Measurements from ENCODE around the gene HGD. TPM values are rescaled to one million over a fixed set of nuclear protein-coding genes. Genes with fewer than 3 reads are reported as not detected.

HGD gene
- total and polyA plus RNA-seq, 2 of the 13 experiments (the other 11 are each of a cell fraction or from before 2014, with no cell fraction given) = 265 to 398 TPM

GRCh38 chr3:120596116-120596852 is 85.8 kb downstream of the HGD start, which contains the start of gene NDUFB4 (continued):
- TF ChIP-seq ZBTB43 (CRISPR knock-in tag; conservative IDR thresholded peaks at IDR 0.05) (no peak), NFKBIZ (CRISPR knock-in tag; IDR thresholded peaks at IDR 0.05) (0 out of 2 replicates have a peak, but pooled peaks have one; percentile 42), FOXA1 (IDR thresholded peaks at IDR 0.05) (no peak), FOXA1 (CRISPR knock-in tag; IDR thresholded peaks at IDR 0.05) (no peak), SMARCE1 (IDR thresholded peaks at IDR 0.05; ENCODE audit: borderline replicate concordance) (no peak), ZBED4 (CRISPR knock-in tag; IDR thresholded peaks at IDR 0.05; ENCODE audit: borderline replicate concordance) (no peak), KLF12 (CRISPR knock-in tag; IDR thresholded peaks at IDR 0.05; ENCODE audit: borderline replicate concordance) (no peak), PBX2 (CRISPR knock-in tag; IDR thresholded peaks at IDR 0.05) (no peak; the same call in 1 of the 2 replicates), HNF4A (CRISPR knock-in tag; IDR thresholded peaks at IDR 0.05) (no peak), HNF1A (IDR thresholded peaks at IDR 0.05; ENCODE audit: low read depth) (no peak), HNF1A (CRISPR knock-in tag; IDR thresholded peaks at IDR 0.05; ENCODE audit: borderline replicate concordance) (0 out of 2 replicates have a peak, but pooled peaks have one; percentile 19), TERF1 (CRISPR knock-in tag; IDR thresholded peaks at IDR 0.05) (no peak), LCORL (IDR thresholded peaks at IDR 0.05) (no peak), LCORL (CRISPR knock-in tag; IDR thresholded peaks at IDR 0.05) (no peak), CHD2 (IDR thresholded peaks at IDR 0.05; ENCODE audit: low read depth, low read length) (no peak), ZNF747 (CRISPR knock-in tag; IDR thresholded peaks at IDR 0.05; ENCODE audit: borderline replicate concordance) (peak; percentile 81; the same call in 1 of the 2 replicates), PPARG (CRISPR knock-in tag; conservative IDR thresholded peaks at IDR 0.05) (no peak), U2AF1 (optimal IDR thresholded peaks at IDR 0.05; ENCODE audit: low read depth, low read length) (no peak), FOXO1 (CRISPR knock-in tag; IDR thresholded peaks at IDR 0.05) (no peak)

Measured in HepG2 (cell line).